GM21528 (cell line): ENCODE measurements around the gene NFATC2.
"Not testable (repeated sequence)": the region's sequence is repeated elsewhere in the genome, so short reads cannot be mapped to it uniquely, and the experiment has no call there.

Source experiments
- ATAC-seq: cut with Tn5 transposase; IDR thresholded peaks from one replicate; pipeline ENCODE4 v1.9.1; 2021; ENCODE audit warnings: mild to moderate bottlenecking, moderate library complexity; ENCODE audit not compliant: unreplicated experiment, low FRiP score

Gene NFATC2

GRCh38 chr20:51569815-51570738, 27.6 kb upstream of the NFATC2 start:
- ATAC-seq: no peak

DNA sequence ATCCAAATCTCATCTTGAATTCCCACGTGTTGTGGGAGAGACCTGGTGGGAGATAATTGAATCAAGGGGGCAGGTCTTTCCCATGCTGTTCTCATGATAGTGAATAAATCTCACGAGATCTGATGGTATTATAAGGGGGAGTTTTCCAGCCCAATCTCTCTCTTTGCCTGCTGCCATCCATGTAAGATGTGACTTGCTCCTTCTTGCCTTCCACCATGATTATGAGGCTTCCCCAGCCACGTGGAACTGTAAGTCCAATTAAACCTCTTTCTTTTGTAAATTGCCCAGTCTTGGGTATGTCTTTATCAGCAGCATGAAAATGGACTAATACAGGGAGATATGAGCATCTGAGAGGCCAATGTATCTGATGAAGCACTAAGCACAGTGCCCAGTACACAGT, 26.0 kb upstream of the NFATC2 start:
- ATAC-seq: not testable (repeated sequence)

- no peak for ATAC-seq
Observed at GRCh38 chr20:51567622-51568021, 25.1 kb upstream of the NFATC2 start.

DNA sequence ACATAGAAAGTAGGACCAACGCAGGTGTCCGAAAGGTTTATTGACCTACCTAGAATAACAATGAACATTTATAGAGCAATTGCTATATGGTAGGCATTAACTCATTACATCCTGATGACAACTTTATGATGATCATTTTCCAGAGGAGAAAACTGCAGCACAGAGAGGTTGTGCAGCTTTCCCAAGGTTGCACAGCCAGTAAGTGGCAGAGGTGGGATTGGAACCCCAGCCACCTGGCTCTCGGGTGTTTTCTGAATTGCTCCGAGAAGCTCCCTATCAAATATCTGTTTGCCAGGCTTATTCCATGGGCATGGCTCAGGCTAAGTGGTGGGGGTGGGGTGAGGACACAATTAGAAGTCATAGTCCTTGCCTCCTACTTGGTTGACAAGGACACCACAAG, 24.1 kb upstream of the NFATC2 start:
- no peak for ATAC-seq

GRCh38 chr20:51565298-51566144, 23.0 kb upstream of the NFATC2 start:
- ATAC-seq: no peak

- no peak for ATAC-seq
Observed at GRCh38 chr20:51563486-51564332, 21.2 kb upstream of the NFATC2 start.

GRCh38 chr20:51563174-51563485, 20.6 kb upstream of the NFATC2 start:
- no peak for ATAC-seq

- no peak for ATAC-seq
Observed at GRCh38 chr20:51562332-51563173, 20.0 kb upstream of the NFATC2 start.

GRCh38 chr20:51562027-51562331, 19.5 kb upstream of the NFATC2 start:
- no peak for ATAC-seq

DNA sequence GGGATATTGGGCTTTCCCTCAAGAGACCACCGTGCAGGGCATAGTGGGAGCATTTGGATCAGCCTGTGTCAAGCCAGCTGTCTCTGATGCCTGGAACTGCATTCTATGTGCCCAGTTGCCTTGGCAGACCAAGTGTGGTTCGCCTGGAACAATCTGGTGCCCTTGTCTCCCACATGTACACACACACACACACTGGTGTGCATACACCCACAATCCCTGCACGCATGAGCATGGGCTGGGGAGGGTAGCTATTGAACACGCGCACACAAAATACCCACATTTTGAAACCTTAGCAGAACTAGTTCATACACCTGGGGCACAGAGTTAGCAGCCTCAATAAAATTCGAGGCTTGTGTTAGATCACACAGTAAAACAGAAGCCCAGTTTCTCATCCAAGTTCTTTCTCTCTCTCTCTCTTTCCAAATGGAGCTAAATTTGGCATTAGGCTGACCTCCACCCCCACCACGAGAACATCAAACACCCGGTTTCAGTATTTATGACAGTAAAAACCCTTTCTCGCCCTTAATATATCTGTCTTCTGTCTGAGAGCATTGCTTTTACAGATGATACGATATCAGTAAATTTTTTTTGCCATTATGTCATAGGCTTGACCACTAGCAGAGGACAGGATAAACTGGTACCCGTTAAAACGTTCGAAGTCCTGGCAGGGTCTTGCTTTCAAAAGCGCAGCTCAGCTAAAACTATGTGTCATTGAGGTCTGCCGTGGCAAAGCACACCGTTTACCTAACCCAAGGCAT, 18.2 kb upstream of the NFATC2 start:
- ATAC-seq: no peak

DNA sequence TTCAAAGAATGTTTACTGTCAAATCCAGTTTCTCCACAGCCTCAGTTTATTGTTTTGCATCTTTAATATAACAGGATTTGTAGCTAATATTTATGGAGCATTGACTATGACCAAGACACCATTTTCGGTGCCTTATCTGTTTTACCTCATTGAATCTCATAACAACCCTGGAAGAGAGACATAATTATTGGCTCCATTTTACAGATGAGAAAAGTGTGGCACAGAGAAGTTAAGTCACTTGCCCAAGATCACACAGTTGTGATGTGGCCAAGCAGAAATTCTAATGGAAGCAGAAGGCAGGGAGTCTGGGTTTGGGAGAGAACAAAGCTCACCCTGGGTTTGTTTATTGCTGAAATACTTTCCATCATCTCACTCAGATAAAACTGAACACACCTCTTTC, 17.5 kb upstream of the NFATC2 start:
- no peak for ATAC-seq

DNA sequence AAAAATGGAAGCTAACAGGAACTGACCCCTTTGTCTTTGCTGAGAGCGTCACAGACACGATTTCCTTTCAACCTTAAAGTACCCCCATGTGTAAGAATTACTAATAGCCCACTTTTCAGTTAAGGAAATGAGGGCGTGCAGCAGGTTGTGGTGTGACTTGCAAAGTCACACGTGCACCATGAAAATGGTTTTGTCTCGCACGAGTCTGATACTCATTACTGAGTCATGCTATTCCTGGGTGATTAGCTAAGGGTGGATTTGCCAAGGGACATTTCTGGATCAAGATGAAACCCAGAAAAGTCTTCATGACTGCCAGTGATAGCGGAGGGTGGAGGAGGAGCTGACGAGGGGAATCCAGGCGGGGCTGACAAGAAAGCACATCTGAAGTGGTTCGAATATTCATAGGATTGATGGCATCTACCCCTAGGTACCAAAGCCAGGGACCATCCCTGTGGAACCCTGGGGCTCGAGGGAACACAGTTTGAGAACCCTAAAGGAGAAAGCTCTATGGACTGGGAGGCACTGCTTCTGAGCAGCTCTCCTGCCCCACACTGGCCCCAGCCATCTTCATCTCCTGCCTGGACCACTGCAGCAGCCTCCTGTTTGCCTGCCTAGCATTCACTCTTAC, 12.1 kb upstream of the NFATC2 start:
- no peak for ATAC-seq

DNA sequence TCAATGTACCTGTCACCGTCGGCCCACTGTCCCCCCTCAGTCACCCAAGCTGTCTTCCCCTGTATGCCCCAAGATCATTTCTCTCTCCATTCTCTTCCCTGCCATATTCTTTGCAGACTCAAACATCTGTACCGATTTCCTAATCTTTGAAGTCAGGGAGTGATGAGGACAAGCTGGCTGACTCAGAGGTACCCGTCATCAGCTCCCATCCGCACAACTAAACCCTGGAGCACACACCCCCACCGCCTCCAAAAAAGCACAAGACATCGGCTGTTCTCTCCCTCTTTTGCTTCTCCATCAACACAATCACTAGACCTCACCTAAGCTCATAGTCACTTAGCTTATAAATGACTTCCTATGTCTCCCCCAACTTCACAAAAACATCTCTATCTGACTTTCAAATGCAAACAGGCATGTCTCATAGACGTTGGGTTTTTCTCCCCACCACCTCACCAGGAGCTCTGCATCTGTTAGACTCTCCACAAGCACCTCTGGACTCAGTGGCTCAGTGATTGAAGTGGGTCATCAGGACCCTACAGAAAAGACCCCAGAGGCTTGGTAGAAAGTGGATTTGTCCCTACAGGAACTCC, 11.5 kb upstream of the NFATC2 start:
- no peak for ATAC-seq

- no peak for ATAC-seq
Observed at GRCh38 chr20:51551186-51551585, 8.7 kb upstream of the NFATC2 start.

- no peak for ATAC-seq
Observed at GRCh38 chr20:51549474-51549873, 7.0 kb upstream of the NFATC2 start.

DNA sequence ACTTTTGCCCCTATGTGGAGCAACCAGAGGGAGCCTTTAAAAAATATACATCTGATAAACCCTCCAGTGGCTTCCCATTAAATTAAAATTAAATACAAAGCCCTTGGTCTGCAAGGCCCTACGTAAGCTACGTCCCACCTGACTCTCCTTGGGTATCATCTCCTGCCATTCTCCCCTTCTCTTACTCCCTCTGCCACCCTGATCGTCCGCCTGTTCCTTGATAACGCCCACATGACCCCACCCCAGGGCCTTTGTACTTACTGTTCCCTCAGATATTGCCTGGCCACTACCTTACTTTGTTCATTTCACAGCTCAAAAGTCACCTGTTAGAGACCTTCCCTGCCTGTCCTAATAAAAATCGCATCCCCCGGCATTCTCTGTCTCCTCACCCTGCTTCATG, 5.4 kb upstream of the NFATC2 start:
- ATAC-seq: no peak

DNA sequence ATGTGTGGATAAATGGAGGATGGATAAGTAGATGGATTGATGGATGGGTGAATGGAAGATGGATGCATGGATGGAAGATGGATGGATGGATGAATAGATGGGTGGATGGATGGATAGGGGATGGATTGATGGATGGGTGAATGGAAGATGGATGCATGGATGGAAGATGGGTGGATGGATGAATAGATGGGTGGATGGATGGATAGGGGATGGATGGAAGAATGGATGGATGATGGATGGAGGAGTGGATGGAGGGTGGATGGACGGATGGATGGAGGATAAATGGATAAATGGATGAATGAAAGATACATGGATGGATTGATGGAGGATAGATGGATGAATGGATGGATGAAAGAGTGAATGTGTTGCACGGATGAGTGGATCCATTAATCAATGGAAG, 3.0 kb upstream of the NFATC2 start:
- no peak for ATAC-seq

DNA sequence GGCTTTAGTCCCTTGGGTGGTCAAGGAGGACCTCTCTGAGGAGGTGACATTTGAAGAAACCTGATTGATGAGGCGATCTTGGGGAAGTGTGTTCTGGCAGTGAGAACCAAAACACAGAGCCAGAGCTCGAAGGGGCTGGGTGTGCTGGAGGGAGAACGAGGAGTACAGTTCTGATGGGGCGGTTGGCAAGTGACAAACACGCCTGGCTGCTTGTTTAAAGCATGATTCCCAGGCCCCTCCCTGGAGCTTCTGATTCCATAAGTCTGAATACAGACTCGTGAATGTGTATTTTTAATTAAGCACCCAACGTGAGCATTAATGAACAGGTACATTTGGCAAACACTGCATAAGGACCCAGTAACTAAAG, 886 bp upstream of the NFATC2 start:
- ATAC-seq: no peak
